GM21717 (cell line): ENCODE measurements around the gene SPO11.
"Not testable (repeated sequence)": the region's sequence is repeated elsewhere in the genome, so short reads cannot be mapped to it uniquely, and the experiment has no call there.

Experiments used
- ATAC-seq: cut with Tn5 transposase; IDR thresholded peaks from one replicate; pipeline ENCODE4 v1.9.1; 2021; ENCODE audit warnings: mild to moderate bottlenecking, moderate library complexity; ENCODE audit not compliant: unreplicated experiment

The SPO11 gene

GRCh38 chr20:57332105-57333089, 2.8 kb downstream of the SPO11 start:
- no peak for ATAC-seq

GRCh38 chr20:57335392-57335791, 5.8 kb downstream of the SPO11 start:
- no peak for ATAC-seq

DNA sequence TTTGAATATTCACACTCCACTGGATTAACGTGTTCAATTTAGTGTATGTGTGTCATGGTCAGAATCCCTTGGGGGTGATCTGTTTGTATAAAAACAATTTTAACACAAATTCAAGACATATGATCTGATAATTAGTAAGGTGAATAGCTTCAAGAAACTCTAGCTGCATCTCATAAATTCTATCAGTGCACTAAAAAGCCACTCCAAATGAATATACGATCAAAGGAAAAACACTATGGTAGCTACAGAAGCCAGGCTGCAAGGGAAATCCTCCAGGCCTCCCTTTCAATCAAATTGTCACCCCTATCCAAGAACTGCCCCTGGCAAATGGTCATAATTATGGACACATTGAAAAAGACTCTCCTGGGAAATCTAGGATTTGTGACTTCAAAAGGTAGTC, 12.1 kb downstream of the SPO11 start:
- no peak for ATAC-seq

DNA sequence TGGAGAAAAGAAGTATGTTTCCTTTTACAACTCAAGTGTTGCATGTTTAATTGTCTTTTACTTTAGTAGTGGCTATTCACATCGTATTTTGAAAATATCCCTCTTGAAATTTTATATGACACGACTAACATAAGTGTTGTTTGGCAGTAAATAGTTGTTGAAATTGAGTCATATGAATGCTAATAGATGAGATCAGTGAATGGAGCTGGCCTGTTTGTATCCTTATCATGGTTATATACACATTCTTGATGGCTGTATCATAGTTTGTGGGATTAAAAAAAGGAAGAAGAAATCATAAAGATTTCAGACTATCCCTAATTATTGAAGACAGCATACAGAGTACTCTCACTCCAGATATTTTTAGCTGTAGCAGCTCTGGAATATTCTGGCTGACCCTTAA, 13.2 kb downstream of the SPO11 start:
- no peak for ATAC-seq

DNA sequence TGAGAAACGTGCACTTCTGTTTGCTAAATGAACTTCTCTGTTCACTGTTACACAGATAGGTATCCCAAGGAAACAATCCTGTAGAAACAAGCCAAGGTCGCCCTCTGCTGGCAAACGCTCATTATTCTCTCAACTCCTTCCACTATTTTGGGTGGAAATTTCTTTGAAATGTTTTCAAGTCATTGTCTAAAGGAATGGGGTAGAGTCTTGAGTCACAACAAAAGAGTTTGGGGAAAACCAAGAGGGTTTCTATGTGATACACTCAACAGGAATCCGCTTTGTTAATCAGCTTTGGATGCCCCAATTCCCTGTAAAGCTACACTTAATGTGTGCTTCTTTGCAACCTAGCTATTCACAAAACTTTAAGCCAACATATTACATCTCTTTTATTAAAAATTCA, 16.9 kb downstream of the SPO11 start:
- no peak for ATAC-seq

DNA sequence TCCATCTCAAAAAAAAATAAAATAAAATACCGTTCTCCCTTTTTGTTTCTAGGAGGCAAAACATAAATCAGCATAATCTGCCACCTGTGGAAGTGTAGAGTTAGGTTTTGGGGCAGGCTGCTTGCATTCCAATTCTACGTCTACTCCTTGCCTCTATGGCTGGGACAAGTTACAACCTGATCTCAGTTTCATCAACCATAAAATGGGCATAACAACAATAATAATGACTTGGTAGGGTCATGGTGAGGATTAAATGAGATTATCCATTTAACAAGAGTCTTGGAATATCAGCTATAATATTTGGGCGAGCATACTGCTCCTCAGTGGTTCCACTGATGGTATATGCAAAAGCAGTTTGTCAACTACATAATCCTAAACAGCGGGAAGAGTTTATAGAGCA, 17.8 kb downstream of the SPO11 start:
- ATAC-seq, result no peak

DNA sequence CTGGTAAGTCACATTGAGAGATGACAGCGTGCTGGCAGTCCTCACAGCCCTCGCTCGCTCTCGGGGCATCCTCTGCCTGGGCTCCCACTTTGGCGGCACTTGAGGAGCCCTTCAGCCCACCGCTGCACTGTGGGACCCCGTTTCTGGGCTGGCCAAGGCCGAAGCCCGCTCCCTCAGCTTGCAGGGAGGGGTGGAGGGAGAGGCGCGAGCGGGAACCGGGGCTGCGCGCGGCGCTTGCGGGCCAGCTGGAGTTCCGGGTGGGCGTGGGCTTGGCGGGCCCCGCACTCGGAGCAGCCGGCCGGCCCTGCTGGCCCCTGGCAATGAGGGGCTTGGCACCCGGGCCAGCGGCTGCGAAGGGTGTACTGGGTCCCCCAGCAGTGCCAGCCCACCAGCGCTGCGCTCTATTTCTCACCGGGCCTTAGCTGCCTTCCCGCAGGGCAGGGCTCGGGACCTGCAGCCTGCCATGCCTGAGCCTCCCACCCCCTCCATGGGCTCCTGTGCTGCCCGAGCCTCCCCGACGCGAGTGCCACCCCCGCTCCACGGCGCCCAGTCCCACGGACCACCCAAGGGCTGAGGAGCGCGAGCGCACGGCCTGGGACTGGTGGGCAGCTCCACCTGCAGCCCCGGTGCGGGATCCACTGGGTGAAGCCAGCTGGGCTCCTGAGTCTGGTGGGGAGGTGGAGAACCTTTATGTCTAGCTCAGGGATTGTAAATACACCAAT, 18.8 kb downstream of the SPO11 start:
- ATAC-seq, result not testable (repeated sequence)

DNA sequence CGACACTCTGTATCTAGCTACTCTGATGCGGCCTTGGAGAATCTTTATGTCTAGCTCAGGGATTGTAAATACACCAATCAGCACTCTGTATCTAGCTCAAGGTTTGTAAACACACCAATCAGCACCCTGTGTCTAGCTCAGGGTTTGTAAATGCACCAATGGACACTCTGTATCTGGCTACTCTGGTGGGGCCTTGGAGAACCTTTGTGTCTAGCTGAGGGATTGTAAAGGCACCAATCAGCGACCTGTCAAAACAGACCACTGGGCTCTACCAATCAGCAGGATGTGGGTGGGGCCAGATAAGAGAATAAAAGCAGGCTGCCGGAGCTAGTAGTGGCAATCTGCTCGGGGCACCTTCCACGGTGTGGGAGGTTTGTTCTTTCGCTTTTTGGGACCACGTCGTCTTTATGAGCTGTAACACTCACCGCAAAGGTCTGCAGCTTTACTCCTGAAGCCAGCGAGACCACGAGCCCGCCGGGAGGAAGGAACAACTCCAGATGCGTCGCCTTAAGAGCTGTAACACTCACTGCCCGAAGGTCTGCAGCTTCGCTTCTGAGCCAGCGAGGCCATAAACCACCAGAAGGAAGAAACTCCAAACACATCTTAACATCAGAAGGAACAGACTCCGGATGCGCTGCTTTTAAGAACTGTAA, 19.4 kb downstream of the SPO11 start:
- ATAC-seq, result not testable (repeated sequence)

DNA sequence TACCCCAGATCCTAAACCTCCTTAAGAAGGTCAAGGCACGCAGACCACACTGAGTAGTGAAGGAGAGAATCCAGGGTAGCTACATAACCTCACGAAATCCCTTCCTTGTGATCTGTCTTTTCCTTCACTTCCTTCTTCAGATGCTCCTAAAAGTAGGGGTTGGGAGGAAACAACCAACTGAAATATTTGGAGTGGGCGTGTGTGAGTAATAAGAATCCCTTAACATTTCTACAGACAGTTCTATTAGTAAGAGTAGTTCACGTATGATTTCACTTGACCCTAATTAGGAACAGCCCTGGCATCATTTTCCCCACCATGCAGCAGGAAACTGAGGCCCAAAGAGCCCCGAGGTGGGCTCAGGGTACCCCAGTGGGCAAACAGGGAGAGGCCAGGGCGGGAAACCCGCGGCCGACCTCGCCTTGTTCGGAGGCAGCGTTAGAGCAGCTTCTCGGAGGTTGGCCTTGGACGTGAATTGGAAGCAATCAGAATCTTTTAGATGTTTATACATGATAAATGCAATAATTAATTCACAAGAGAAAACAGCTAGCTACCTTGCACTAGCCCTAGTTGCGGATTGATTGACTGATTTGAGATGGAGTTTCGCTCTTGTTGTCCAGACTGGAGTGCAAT, 20.6 kb downstream of the SPO11 start:
- no peak for ATAC-seq

GRCh38 chr20:57350726-57351041, 21.1 kb downstream of the SPO11 start:
- ATAC-seq, result not testable (repeated sequence)

DNA sequence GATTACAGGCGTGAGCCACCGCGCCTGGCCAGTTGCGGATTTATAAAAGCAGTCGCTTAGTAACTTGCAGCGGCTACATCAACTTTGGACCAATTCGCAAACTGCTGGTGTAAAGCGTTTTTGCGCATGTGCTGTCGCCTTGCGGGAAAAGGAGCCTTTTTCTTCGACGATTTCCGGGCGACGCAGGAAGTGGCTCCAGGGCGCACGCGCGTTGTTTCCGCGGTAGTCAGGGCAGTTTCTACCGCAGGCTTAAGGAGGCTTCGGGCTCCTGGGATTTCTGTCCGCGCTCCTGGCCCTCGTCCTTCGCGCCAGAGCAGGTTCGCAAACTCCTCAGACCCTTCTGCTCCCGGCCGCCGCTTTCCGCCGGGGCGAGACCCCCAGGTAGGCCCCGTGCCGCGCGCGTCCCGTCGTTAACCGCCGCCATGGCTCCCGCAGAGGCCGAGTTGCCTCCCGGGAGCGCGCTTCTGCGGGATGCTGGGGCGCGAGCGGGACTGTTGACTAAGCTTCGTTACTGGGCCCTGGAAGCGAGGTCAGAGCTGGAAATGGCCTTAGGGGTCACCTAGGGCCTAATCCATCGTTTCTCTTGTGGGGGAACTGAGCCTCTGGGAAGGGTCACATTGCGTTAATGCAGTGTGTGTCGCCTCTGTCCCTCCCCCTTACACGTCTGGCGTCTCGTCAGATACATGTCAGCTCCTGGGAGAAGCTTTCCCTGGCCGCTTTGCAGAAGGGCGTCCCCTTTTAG, 21.6 kb downstream of the SPO11 start, which contains the start of gene RAE1:
RAE1 (plus strand) TSS at position 214 of the 742 bp plus-strand sequence. CDS start 2,784 bp downstream, outside the sequence.
- peak; percentile 54 for ATAC-seq

- ATAC-seq, result no peak
Measured at GRCh38 chr20:57352305-57352704, 22.7 kb downstream of the SPO11 start.

GRCh38 chr20:57353351-57353750, 23.7 kb downstream of the SPO11 start:
- ATAC-seq, result no peak

GRCh38 chr20:57361517-57361916, 31.9 kb downstream of the SPO11 start:
- ATAC-seq, result no peak

DNA sequence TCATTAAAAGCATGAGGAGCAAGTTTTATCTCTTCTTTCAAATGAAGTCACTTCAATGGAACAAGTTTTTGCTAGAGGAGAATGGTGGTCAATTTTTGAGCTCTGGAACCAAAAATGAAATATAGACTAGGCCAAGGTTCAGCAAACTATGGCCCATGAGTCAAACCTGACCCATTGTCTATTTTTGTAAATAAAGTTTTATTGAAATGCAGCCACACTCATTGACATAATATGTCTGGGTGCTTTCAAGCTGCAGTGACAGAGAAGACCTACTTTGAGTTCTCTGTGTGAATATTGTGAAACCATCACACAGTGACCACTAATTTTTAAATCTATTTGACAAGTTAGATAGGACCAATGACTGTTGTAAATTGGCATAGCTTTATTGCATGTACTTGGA, 34.8 kb downstream of the SPO11 start:
- no peak for ATAC-seq

DNA sequence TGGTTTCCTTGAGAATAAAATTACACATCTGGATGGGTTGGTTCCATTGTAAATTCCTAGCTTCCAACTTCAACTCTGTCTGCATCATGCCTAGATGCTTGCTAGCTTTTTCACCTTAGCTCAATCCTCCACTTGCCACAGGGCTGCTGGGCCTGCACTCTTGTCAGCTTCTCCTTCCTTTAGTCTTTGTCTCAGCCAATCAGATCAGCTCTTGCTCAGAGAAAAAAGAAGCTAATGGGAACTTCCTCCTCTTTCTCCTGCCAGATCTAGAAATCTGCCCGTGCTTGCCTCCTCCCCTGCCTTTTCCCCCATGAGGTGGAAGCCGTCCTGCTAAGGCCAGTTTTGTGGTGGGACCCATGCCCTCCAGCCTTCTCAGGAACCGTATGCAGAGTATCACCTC, 40.0 kb downstream of the SPO11 start:
- no peak for ATAC-seq

- no peak for ATAC-seq
Measured at GRCh38 chr20:57370316-57370715, 40.7 kb downstream of the SPO11 start.

GRCh38 chr20:57371363-57371762, 41.8 kb downstream of the SPO11 start:
- no peak for ATAC-seq

- ATAC-seq, result no peak
Measured at GRCh38 chr20:57372157-57372556, 42.6 kb downstream of the SPO11 start.

DNA sequence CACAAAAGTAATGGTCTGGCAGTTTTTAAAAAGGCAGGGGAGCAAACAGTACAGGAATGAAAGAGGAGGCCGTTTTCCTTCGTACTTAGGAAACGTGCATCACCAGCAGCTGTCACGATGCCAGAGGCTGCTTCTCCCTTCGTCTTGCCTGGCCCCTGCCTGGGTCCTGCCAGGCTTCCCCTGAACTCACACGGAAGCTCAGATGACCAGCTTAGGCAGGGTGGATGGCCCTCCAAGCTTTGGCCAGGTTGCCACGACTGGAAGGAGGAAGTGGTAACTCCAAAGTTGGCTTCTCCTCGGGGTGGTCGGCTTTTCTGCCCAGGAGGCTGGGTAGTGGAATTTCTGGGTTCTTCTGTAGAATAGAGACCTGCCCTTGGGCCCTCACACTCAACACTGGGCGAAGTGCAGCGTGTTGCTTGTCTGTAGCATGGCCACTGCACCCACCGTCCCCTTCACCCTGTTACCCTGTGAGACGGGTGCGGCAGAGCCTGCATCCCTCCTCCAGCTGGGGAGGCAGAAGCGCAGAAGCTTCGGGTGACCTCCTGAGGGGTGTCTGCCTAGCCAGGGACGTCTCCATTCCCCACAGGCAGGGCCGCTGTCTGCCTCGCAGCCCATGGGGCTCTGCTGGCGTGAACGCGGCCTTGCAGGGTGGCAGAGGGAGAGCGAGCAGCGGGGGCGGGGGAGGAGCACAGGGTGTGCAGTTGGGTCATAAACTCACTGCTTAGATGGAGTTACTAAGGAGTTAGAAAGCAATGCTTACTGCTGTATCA, 43.2 kb downstream of the SPO11 start:
- no peak for ATAC-seq
